Thymus (tissue), 11 donors: ENCODE results near the gene NHS. TPM values are rescaled to one million over a fixed set of nuclear protein-coding genes. Genes with fewer than 3 reads are reported as not detected.

Source experiments
- DNase-seq, 9 donors: peaks; one replicate each; pipeline ENCODE4 v3.0.0-alpha.2; 2013; ENCODE audit warnings: low spot score in 9 of 9, low read depth in 6 of 9, missing footprints in 1 of 9
- H3K27ac ChIP-seq, 2 donors: one replicate each; pipeline ENCODE4 v1.5.1; 2013; ENCODE audit warnings: control low read depth in 1 of 2, low read depth in 1 of 2, low read length in 1 of 2, mild to moderate bottlenecking in 1 of 2, moderate library complexity in 1 of 2
- H3K27me3 ChIP-seq, 2 donors: one replicate each; pipeline ENCODE4 v1.5.1; 2013; ENCODE audit warnings: low read length in 1 of 2; ENCODE audit not compliant: control insufficient read depth in 2 of 2, insufficient read depth in 1 of 2
- H3K36me3 ChIP-seq, 2 donors: one replicate each; pipeline ENCODE4 v1.5.1; 2013; ENCODE audit warnings: low read length in 1 of 2, mild to moderate bottlenecking in 1 of 2, moderate library complexity in 1 of 2; ENCODE audit not compliant: control insufficient read depth in 2 of 2, insufficient read depth in 2 of 2
- H3K4me1 ChIP-seq, 2 donors: one replicate each; pipeline ENCODE4 v1.5.1; 2013; ENCODE audit warnings: low read length in 2 of 2; ENCODE audit not compliant: control insufficient read depth in 2 of 2, insufficient read depth in 2 of 2
- H3K4me3 ChIP-seq, 2 donors: one replicate each; pipeline ENCODE4 v1.5.1; 2013; ENCODE audit warnings: low read length in 2 of 2, control low read depth in 1 of 2, mild to moderate bottlenecking in 1 of 2
- H3K9me3 ChIP-seq, 2 donors: one replicate each; pipeline ENCODE4 v1.5.1; 2013; ENCODE audit warnings: low read length in 1 of 2, mild to moderate bottlenecking in 1 of 2; ENCODE audit not compliant: control insufficient read depth in 2 of 2, insufficient read depth in 1 of 2
- WGBS: extraction: QIAGEN DNeasy Blood & Tissue Kit; methylation state at CpG from one replicate; pipeline ENCODE4 v1.1.7; 2013; 5-methylcytosine and 5-hydroxymethylcytosine counted together
- polyA plus RNA-seq: library from polyadenylated mRNA; stranded (reverse); fragments of 200-250 nt; gene quantifications from one replicate; pipeline ENCODE4 v1.2.3, GENCODE V29; 2013
- total RNA-seq: library from RNA; stranded (reverse); fragments of 120-200 nt; gene quantifications from one replicate; pipeline ENCODE4 v1.2.4, GENCODE V29; 2013
- donor health status: healthy.

The NHS gene
- total and polyA plus RNA-seq, 2 donors, result 1.7 to 2.8 TPM

- Histone ChIP-seq H3K27me3 (no peaks in the 10 kb centered on the region), H3K27ac (no peak overlapping the region), H3K9me3 (no peaks in the 10 kb centered on the region), H3K36me3 (no peaks in the 10 kb centered on the region), H3K4me1 (no peaks in the 10 kb centered on the region), H3K4me3 (no peak overlapping the region)
- DNase-seq, result no peak
- WGBS, result 98% methylated on average over 5 of the region's 5 CpGs
Measured at GRCh38 chrX:17748684-17749083, 373.7 kb downstream of the NHS start.

GRCh38 chrX:17750436-17750835 lies 375.4 kb downstream of the NHS start:
- DNase-seq, result no peak
- H3K9me3 ChIP-seq, result no peaks in the 10 kb centered on the region
- H3K4me1 ChIP-seq, result no peaks in the 10 kb centered on the region
- no peaks in the 10 kb centered on the region for H3K36me3 ChIP-seq
- no peak overlapping the region for H3K4me3 ChIP-seq
- no peaks in the 10 kb centered on the region for H3K27me3 ChIP-seq
- no peak overlapping the region for H3K27ac ChIP-seq
- 96% methylated on average over 3 of the region's 3 CpGs for WGBS

GRCh38 chrX:17758382-17758781 lies 383.4 kb downstream of the NHS start:
- no peaks in the 10 kb centered on the region for H3K36me3 ChIP-seq
- H3K9me3 ChIP-seq, result no peaks in the 10 kb centered on the region
- no peak for DNase-seq
- H3K4me1 ChIP-seq, result no peaks in the 10 kb centered on the region
- no peak overlapping the region for H3K27ac ChIP-seq
- no peak overlapping the region for H3K4me3 ChIP-seq
- H3K27me3 ChIP-seq, result no peaks in the 10 kb centered on the region
- WGBS, result 81% methylated on average over 2 of the region's 2 CpGs

GRCh38 chrX:17759990-17760389 lies 385.0 kb downstream of the NHS start:
- Histone ChIP-seq H3K27ac (no peak overlapping the region), H3K4me1 (no peaks in the 10 kb centered on the region), H3K4me3 (no peak overlapping the region), H3K27me3 (no peaks in the 10 kb centered on the region), H3K36me3 (no peaks in the 10 kb centered on the region), H3K9me3 (no peaks in the 10 kb centered on the region)
- WGBS, result 100% methylated on average over 1 of the region's 1 CpG
- DNase-seq, result no peak

GRCh38 chrX:17767734-17768133 lies 392.7 kb downstream of the NHS start:
- 12% methylated on average over 1 of the region's 1 CpG for WGBS

GRCh38 chrX:17768997-17769396 lies 394.0 kb downstream of the NHS start:
- 91% methylated on average over 5 of the region's 5 CpGs for WGBS
- H3K27me3 ChIP-seq, result no peaks in the 10 kb centered on the region

More at GRCh38 chrX:17767734-17768133, 392.7 kb downstream of the NHS start:
- no peak for DNase-seq
- Histone ChIP-seq H3K4me1 (peaks cover 0 to 16% of the 10 kb centered on the region in 2 donors), H3K9me3 (no peaks in the 10 kb centered on the region), H3K27ac (no peak overlapping the region), H3K27me3 (no peaks in the 10 kb centered on the region), H3K4me3 (no peak overlapping the region), H3K36me3 (no peaks in the 10 kb centered on the region)

GRCh38 chrX:17769701-17770269 lies 394.8 kb downstream of the NHS start:
- 62% methylated on average over 3 of the region's 3 CpGs for WGBS
- H3K27ac ChIP-seq, result no peak overlapping the region
- no peaks in the 10 kb centered on the region for H3K9me3 ChIP-seq
- DNase-seq, result peak in 1 of 9 donors; percentile 33
- peaks cover 0 to 16% of the 10 kb centered on the region in 2 donors for H3K4me1 ChIP-seq
- H3K4me3 ChIP-seq, result no peak overlapping the region
- H3K36me3 ChIP-seq, result no peaks in the 10 kb centered on the region
- H3K27me3 ChIP-seq, result no peaks in the 10 kb centered on the region

More at GRCh38 chrX:17768997-17769396, 394.0 kb downstream of the NHS start:
- Histone ChIP-seq H3K4me1 (peaks cover 0 to 16% of the 10 kb centered on the region in 2 donors), H3K27ac (no peak overlapping the region), H3K36me3 (no peaks in the 10 kb centered on the region), H3K4me3 (no peak overlapping the region), H3K9me3 (no peaks in the 10 kb centered on the region)
- DNase-seq, result no peak

GRCh38 chrX:17773221-17773876 lies 398.3 kb downstream of the NHS start:
- H3K9me3 ChIP-seq, result no peaks in the 10 kb centered on the region
- DNase-seq, result no peak
- peak overlapping the region in 1 of 2 donors; percentile 31 for H3K27ac ChIP-seq
- H3K4me3 ChIP-seq, result no peak overlapping the region
- peaks cover 0 to 10% of the 10 kb centered on the region in 2 donors for H3K4me1 ChIP-seq
- H3K36me3 ChIP-seq, result no peaks in the 10 kb centered on the region
- no peaks in the 10 kb centered on the region for H3K27me3 ChIP-seq
- whole genome bisulfite sequencing, result 70% methylated on average over 8 of the region's 8 CpGs

- H3K4me1 ChIP-seq, result peaks cover 0 to 9% of the 10 kb centered on the region in 2 donors
- H3K9me3 ChIP-seq, result no peaks in the 10 kb centered on the region
- H3K4me3 ChIP-seq, result no peak overlapping the region
- peak overlapping the region in 1 of 2 donors; percentile 27 for H3K27ac ChIP-seq
- no peaks in the 10 kb centered on the region for H3K36me3 ChIP-seq
- 88% methylated on average over 1 of the region's 1 CpG for WGBS
- H3K27me3 ChIP-seq, result no peaks in the 10 kb centered on the region
- no peak for DNase-seq
Measured at GRCh38 chrX:17774053-17774452, 399.1 kb downstream of the NHS start.
